Fibroblast of lung (primary cell): ENCODE measurements around the gene OLIG2. TPM values are rescaled to one million over a fixed set of nuclear protein-coding genes. Genes with fewer than 3 reads are reported as not detected.

Source experiments
- DNase-seq, 2 donors: peaks; one replicate each; pipeline versions ENCODE4 v3.0.0 to v3.0.0-alpha.2; 2010; ENCODE audit warnings: low read depth in 2 of 2
- H2AFZ ChIP-seq: 2 replicates; pipeline ENCODE4 v1.5.1; 2012; ENCODE audit warnings: low read length, control low read depth, inconsistent platforms
- H3K27ac ChIP-seq: 2 replicates; pipeline ENCODE4 v1.5.1; 2011; ENCODE audit warnings: low read length, control low read depth; ENCODE audit not compliant: insufficient read depth
- H3K27me3 ChIP-seq: 2 replicates; pipeline ENCODE4 v1.5.1; 2011; ENCODE audit warnings: mild to moderate bottlenecking, low read length; ENCODE audit not compliant: control insufficient read depth, insufficient read depth
- H3K36me3 ChIP-seq: 2 replicates; pipeline ENCODE4 v1.5.1; 2011; ENCODE audit warnings: low read length; ENCODE audit not compliant: control insufficient read depth, insufficient read depth
- H3K4me1 ChIP-seq: 2 replicates; pipeline ENCODE4 v1.5.1; 2011; ENCODE audit warnings: low read length; ENCODE audit not compliant: control insufficient read depth, insufficient read depth; ENCODE audit errors: extremely low read depth
- H3K4me2 ChIP-seq: 2 replicates; pipeline ENCODE4 v1.5.1; 2011; ENCODE audit warnings: low read length, control low read depth; ENCODE audit not compliant: insufficient read depth; ENCODE audit errors: extremely low read depth
- H3K4me3 ChIP-seq, 4 experiments: fragments of 200-600 bp in 1 of 4; sonication (generic) in 1 of 4; replicated peaks in 1 of 4; 2 replicates each; pipeline ENCODE4 v1.5.1; 2011 to 2016; ENCODE audit warnings: low read length in 4 of 4, low read depth in 3 of 4, mild to moderate bottlenecking in 3 of 4, control low read depth in 2 of 4, inconsistent platforms in 1 of 4, mixed read lengths in 1 of 4; ENCODE audit not compliant: insufficient read depth in 1 of 4; ENCODE audit errors: control extremely low read depth in 1 of 4
- H3K79me2 ChIP-seq: 2 replicates; pipeline ENCODE4 v1.5.1; 2012; ENCODE audit warnings: mild to moderate bottlenecking, low read length, inconsistent platforms; ENCODE audit not compliant: control insufficient read depth, insufficient read depth
- H3K9ac ChIP-seq: 2 replicates; pipeline ENCODE4 v1.5.1; 2011; ENCODE audit warnings: mild to moderate bottlenecking, low read length, control low read depth; ENCODE audit not compliant: insufficient read depth
- H3K9me3 ChIP-seq: 2 replicates; pipeline ENCODE4 v1.5.1; 2012; ENCODE audit warnings: low read depth, low read length; ENCODE audit not compliant: control insufficient read depth, insufficient read depth
- H4K20me1 ChIP-seq: 2 replicates; pipeline ENCODE4 v1.5.1; 2011; ENCODE audit warnings: low read length; ENCODE audit not compliant: control insufficient read depth, insufficient read depth; ENCODE audit errors: extremely low read depth
- CTCF ChIP-seq, 2 donors: IDR thresholded peaks in 1 of 2; conservative IDR thresholded peaks in 1 of 2; 1 replicate in 1 of 2; 2 replicates in 1 of 2; pipeline ENCODE4 v1.5.1; 2011 to 2012; ENCODE audit warnings: low read length in 2 of 2, control low read depth in 1 of 2, inconsistent platforms in 1 of 2, low read depth in 1 of 2, mild to moderate bottlenecking in 1 of 2
- EZH2 ChIP-seq: IDR thresholded peaks from 2 replicates; pipeline ENCODE4 v1.5.1; 2012; ENCODE audit warnings: low read length, control low read depth, mild to moderate bottlenecking; ENCODE audit errors: missing control alignments
- polyA plus RNA-seq, 2 donors: library from polyadenylated mRNA; depleted of rRNA in 1 of 2; stranded (reverse) in 1 of 2; unstranded in 1 of 2; fragments of >200 nt; gene quantifications; 2 replicates each; pipeline ENCODE4 v1.2.1, GENCODE V29; 2011 to 2012; ENCODE audit warnings: missing spikeins in 1 of 2
- total RNA-seq: library from RNA; depleted of rRNA; stranded (reverse); fragments of >200 nt; gene quantifications from 2 replicates; pipeline ENCODE4 v1.2.1, GENCODE V29; 2014

Gene OLIG2
- total and polyA plus RNA-seq, 2 donors (not counting 1 experiment from before 2014, with no cell fraction given), result not detected

- H3K9ac ChIP-seq, result no peak overlapping the region
- TF ChIP-seq EZH2 (peak; percentile 96), CTCF (conservative IDR thresholded peaks at IDR 0.05 in 1 of 2, IDR thresholded peaks at IDR 0.05 in 1 of 2; ENCODE audit: low read depth in 1 of 2, low read length in 2 of 2) (no peak)
- no peaks in the 10 kb centered on the region for H3K4me1 ChIP-seq
- H3K9me3 ChIP-seq, result no peaks in the 10 kb centered on the region
- no peak overlapping the region for H3K27ac ChIP-seq
- H3K4me2 ChIP-seq, result no peak overlapping the region
- H3K4me3 ChIP-seq, result no peak overlapping the region
- DNase-seq, result no peak
- no peaks in the 10 kb centered on the region for H3K79me2 ChIP-seq
- H2AFZ ChIP-seq, result no peak overlapping the region
- no peaks in the 10 kb centered on the region for H3K36me3 ChIP-seq
- H3K27me3 ChIP-seq, result peaks cover 87% of the 10 kb centered on the region
- H4K20me1 ChIP-seq, result no peaks in the 10 kb centered on the region
Measured at GRCh38 chr21:33024201-33025103, 1.3 kb upstream of the OLIG2 start.

GRCh38 chr21:33025106-33025488 lies 638 bp upstream of the OLIG2 start:
- H3K9me3 ChIP-seq, result no peaks in the 10 kb centered on the region
- TF ChIP-seq CTCF (conservative IDR thresholded peaks at IDR 0.05 in 1 of 2, IDR thresholded peaks at IDR 0.05 in 1 of 2; ENCODE audit: low read depth in 1 of 2, low read length in 2 of 2), result no peak
- TF ChIP-seq EZH2, result no peak
- DNase-seq, result no peak
- no peaks in the 10 kb centered on the region for H4K20me1 ChIP-seq
- no peak overlapping the region for H2AFZ ChIP-seq
- peaks cover 88% of the 10 kb centered on the region for H3K27me3 ChIP-seq
- no peak overlapping the region for H3K4me2 ChIP-seq
- no peaks in the 10 kb centered on the region for H3K36me3 ChIP-seq
- H3K4me3 ChIP-seq, result no peak overlapping the region
- H3K27ac ChIP-seq, result no peak overlapping the region
- H3K79me2 ChIP-seq, result no peaks in the 10 kb centered on the region
- no peak overlapping the region for H3K9ac ChIP-seq
- H3K4me1 ChIP-seq, result no peaks in the 10 kb centered on the region

- Histone ChIP-seq H4K20me1 (no peaks in the 10 kb centered on the region), H3K4me1 (no peaks in the 10 kb centered on the region), H2AFZ (no peak overlapping the region), H3K9ac (no peak overlapping the region), H3K36me3 (no peaks in the 10 kb centered on the region), H3K27me3 (peaks cover 91% of the 10 kb centered on the region), H3K4me3 (no peak overlapping the region), H3K4me2 (no peak overlapping the region), H3K27ac (no peak overlapping the region), H3K9me3 (no peaks in the 10 kb centered on the region), H3K79me2 (no peaks in the 10 kb centered on the region)
- DNase-seq, result no peak
- TF ChIP-seq EZH2 (peak; percentile 70), CTCF (conservative IDR thresholded peaks at IDR 0.05 in 1 of 2, IDR thresholded peaks at IDR 0.05 in 1 of 2; ENCODE audit: low read depth in 1 of 2, low read length in 2 of 2) (no peak)
Measured at GRCh38 chr21:33026443-33026858, 716 bp downstream of the OLIG2 start.
